Hepatocyte (in vitro differentiated cells): ENCODE results near the gene APEH.

Experiments
- EZH2 ChIP-seq: fragments of 200-600 bp; sonication (generic); IDR thresholded peaks from 2 replicates; pipeline ENCODE4 v1.6.1; 2016; ENCODE audit warnings: antibody characterized with exemption, mild to moderate bottlenecking, borderline replicate concordance
- EZH2phosphoT487 ChIP-seq: fragments of 200-600 bp; sonication (generic); IDR thresholded peaks from one replicate; pipeline ENCODE4 v1.6.1; 2018; ENCODE audit warnings: antibody characterized with exemption, mild to moderate bottlenecking, low read depth, moderate library complexity; ENCODE audit not compliant: unreplicated experiment, severe bottlenecking
- TF ChIP-seq, protein P1 (sequence below): fragments of 200-600 bp; sonication (generic); IDR thresholded peaks from 2 replicates; pipeline ENCODE4 v1.5.1; 2016; ENCODE audit warnings: antibody characterized with exemption, mild to moderate bottlenecking; ENCODE audit not compliant: poor library complexity

DNA sequence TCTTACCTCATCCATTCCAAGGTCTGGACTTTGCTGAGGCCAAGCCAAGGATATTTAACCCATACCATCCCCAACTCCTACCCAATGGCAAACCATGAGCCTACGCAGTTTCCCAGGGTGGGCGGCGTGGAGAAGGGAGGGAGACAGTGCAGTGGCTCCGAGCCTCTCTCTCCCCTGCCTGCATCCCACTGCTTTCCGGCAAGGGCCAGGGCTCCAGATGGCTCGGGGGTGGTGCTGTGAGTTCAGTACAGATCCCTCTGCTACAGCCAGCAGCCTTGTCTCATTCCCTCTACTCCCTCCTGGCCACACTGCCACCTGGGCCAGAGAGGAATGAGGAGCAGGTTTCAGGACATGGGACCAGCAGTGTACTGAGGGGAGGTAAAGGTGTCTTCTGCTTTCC lies 44.3 kb upstream of the APEH start:
- TF ChIP-seq, protein P1, sequence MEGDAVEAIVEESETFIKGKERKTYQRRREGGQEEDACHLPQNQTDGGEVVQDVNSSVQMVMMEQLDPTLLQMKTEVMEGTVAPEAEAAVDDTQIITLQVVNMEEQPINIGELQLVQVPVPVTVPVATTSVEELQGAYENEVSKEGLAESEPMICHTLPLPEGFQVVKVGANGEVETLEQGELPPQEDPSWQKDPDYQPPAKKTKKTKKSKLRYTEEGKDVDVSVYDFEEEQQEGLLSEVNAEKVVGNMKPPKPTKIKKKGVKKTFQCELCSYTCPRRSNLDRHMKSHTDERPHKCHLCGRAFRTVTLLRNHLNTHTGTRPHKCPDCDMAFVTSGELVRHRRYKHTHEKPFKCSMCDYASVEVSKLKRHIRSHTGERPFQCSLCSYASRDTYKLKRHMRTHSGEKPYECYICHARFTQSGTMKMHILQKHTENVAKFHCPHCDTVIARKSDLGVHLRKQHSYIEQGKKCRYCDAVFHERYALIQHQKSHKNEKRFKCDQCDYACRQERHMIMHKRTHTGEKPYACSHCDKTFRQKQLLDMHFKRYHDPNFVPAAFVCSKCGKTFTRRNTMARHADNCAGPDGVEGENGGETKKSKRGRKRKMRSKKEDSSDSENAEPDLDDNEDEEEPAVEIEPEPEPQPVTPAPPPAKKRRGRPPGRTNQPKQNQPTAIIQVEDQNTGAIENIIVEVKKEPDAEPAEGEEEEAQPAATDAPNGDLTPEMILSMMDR, result no peak
- no peak for TF ChIP-seq EZH2
- no peak for TF ChIP-seq EZH2phosphoT487
